ENCODE data around the gene B4GALNT4. TPM values are rescaled to one million over a fixed set of nuclear protein-coding genes. Genes with fewer than 3 reads are reported as not detected.
"Not testable (repeated sequence)": the region's sequence is repeated elsewhere in the genome, so short reads cannot be mapped to it uniquely, and the experiment has no call there.

B4GALNT4 gene
- total RNA-seq, 4 donors from 2014 or later, result 7.1 to 22.2 (median 14.1) TPM

DNA sequence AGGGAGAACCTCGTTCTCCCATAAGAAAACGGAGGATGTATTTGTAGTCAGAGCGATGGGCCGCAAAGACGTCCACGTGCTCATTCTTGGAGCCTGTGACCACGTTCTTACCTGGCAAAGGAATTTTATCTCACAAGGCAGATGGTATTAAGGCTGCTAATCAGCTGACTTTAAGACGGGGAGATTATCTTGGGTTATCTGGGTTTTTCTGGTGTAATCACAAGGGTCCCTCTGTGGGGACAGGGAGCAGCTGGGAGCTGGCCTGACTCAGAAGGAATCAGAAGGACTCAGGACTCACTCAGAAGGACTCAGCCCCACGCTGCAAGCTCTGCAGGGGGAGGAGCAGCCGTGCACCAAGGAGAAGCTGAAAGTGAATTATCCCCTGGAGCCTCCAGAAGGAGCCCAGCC lies 53.0 kb downstream of the B4GALNT4 start:
- Histone ChIP-seq H3K36me3 (no peaks in the 10 kb centered on the region), H3K4me3 (no peak overlapping the region), H3K9me3 (peaks cover 0 to 8% (median 0%) of the 10 kb centered on the region in 4 donors), H3K4me1 (no peaks in the 10 kb centered on the region), H3K27ac (no peak overlapping the region), H3K27me3 (peaks cover 0 to 75% of the 10 kb centered on the region in 2 donors)
- TF ChIP-seq, protein P1, sequence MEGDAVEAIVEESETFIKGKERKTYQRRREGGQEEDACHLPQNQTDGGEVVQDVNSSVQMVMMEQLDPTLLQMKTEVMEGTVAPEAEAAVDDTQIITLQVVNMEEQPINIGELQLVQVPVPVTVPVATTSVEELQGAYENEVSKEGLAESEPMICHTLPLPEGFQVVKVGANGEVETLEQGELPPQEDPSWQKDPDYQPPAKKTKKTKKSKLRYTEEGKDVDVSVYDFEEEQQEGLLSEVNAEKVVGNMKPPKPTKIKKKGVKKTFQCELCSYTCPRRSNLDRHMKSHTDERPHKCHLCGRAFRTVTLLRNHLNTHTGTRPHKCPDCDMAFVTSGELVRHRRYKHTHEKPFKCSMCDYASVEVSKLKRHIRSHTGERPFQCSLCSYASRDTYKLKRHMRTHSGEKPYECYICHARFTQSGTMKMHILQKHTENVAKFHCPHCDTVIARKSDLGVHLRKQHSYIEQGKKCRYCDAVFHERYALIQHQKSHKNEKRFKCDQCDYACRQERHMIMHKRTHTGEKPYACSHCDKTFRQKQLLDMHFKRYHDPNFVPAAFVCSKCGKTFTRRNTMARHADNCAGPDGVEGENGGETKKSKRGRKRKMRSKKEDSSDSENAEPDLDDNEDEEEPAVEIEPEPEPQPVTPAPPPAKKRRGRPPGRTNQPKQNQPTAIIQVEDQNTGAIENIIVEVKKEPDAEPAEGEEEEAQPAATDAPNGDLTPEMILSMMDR (IDR thresholded peaks at IDR 0.05), result no peak
- TF ChIP-seq EP300 (IDR thresholded peaks at IDR 0.05) (no peak), POLR2A (IDR thresholded peaks at IDR 0.05) (no peak)
- WGBS, 2 donors, result 72 to 75% methylated on average over 10 of the region's 10 CpGs
- DNase-seq (ENCODE audit: low spot score in 2 of 2), result no peak

DNA sequence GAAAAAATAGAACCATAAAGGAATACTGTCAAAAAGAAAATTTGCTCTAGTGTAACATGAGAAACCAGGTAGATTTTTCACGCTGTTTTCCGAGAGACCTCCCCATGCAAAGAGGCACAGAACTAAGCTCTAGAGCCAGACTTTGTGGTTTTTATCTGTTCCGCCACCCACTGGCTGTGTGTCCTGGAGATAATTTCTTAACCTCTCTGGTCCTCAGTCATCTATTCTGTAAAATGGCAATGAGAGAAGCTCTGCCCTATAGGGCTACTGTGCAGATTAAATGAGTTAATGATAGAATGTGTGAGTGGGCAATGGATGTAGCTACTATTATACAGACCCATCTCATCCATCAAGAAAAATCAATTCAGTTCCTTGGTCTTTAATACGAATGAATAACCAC lies 54.9 kb downstream of the B4GALNT4 start:
- WGBS, 2 donors, result 83 to 90% methylated on average over 4 of the region's 4 CpGs
- no peak for DNase-seq (ENCODE audit: low spot score in 2 of 2)
- peaks cover 0 to 60% of the 10 kb centered on the region in 2 donors for H3K27me3 ChIP-seq

DNA sequence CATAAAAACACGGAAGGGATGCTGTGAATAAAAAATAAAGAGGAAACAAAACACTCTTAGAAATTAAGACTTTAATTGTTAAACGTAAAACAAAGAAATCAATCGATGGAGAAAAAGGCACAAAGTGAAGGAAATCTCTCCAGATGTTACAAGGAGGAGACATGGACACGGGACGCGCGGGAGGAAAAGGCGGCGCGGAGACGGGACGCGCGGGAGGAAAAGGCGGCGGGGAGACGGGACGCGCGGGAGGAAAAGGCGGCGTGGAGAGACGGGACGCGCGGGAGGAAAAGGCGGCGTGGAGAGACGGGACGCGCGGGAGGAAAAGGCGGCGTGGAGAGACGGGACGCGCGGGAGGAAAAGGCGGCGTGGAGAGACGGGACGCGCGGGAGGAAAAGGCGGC lies 55.5 kb downstream of the B4GALNT4 start:
- H3K27me3 ChIP-seq, result peaks cover 0 to 55% of the 10 kb centered on the region in 2 donors
- not testable (repeated sequence) for DNase-seq (ENCODE audit: low spot score in 2 of 2); H3K4me3 ChIP-seq; H3K27ac ChIP-seq; H3K9me3 ChIP-seq; H3K36me3 ChIP-seq; H3K4me1 ChIP-seq
- WGBS, 2 donors, result 35 to 61% methylated on average over 33 to 39 of the region's 45 CpGs

More for the DNA sequence above, 54.9 kb downstream of the B4GALNT4 start:
- Histone ChIP-seq H3K27ac (no peak overlapping the region), H3K9me3 (peaks cover 0 to 8% (median 0%) of the 10 kb centered on the region in 4 donors), H3K4me3 (no peak overlapping the region), H3K4me1 (no peaks in the 10 kb centered on the region), H3K36me3 (no peaks in the 10 kb centered on the region)
- TF ChIP-seq, protein P1 (IDR thresholded peaks at IDR 0.05), result no peak
- no peak for TF ChIP-seq EP300 (IDR thresholded peaks at IDR 0.05)

DNA sequence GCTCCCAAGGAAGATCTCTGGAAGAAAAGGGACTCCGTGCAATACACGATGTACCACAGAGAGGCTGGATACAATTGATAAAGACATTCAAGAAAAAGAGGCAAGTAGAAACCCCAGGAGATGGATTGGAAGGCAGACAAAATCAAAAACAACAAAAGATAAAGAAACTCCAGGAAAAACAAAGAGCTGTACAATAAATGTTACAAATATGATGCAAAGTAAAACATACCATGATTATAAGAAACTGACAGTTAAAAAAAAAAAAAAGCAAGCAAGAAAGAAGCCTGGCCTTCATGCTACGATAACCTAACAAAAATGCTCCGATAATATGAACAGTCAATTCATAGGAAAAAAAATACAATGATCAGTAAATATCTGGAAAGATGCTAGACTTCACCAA lies 56.0 kb downstream of the B4GALNT4 start:
- TF ChIP-seq POLR2A (IDR thresholded peaks at IDR 0.05) (no peak), EP300 (IDR thresholded peaks at IDR 0.05) (no peak)
- TF ChIP-seq, protein P1 (IDR thresholded peaks at IDR 0.05), result no peak
- WGBS, 2 donors, result 66 to 68% methylated on average over 4 of the region's 4 CpGs
- Histone ChIP-seq H3K27me3 (peaks cover 0 to 49% of the 10 kb centered on the region in 2 donors), H3K4me1 (no peaks in the 10 kb centered on the region), H3K9me3 (peaks cover 0 to 8% (median 0%) of the 10 kb centered on the region in 4 donors), H3K36me3 (no peaks in the 10 kb centered on the region), H3K27ac (no peak overlapping the region), H3K4me3 (no peak overlapping the region)
- DNase-seq (ENCODE audit: low spot score in 2 of 2), result no peak

DNA sequence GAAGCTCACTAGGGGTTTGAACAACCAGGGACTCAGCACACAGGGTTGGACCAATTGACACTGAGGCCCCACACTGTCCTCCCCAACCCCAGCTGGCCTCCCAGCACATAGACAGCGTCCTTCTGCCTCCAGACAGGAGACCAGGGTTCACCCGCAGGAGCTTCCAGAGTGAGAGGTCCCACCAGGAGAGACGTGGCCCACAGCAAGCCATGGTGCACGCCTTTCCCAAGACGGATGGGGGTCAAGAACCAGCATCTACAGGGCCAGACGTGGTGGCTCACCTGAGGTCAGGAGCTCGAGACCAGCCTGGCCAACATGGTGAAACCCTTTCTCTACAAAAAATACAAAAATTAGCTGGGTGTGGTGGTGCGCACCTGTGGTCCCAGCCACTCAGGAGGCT lies 57.6 kb downstream of the B4GALNT4 start:
- no peak for DNase-seq (ENCODE audit: low spot score in 2 of 2)
- H3K27me3 ChIP-seq, result peaks cover 0 to 42% of the 10 kb centered on the region in 2 donors
- H3K4me1 ChIP-seq, result no peaks in the 10 kb centered on the region
- 86 to 87% methylated on average over 5 to 8 of the region's 8 CpGs for WGBS, 2 donors
- TF ChIP-seq, protein P1 (IDR thresholded peaks at IDR 0.05), result no peak
- TF ChIP-seq EP300 (IDR thresholded peaks at IDR 0.05), result no peak
- TF ChIP-seq POLR2A (IDR thresholded peaks at IDR 0.05), result no peak
- no peak overlapping the region for H3K4me3 ChIP-seq
- H3K27ac ChIP-seq, result no peak overlapping the region
- peaks cover 0 to 8% (median 0%) of the 10 kb centered on the region in 4 donors for H3K9me3 ChIP-seq
- H3K36me3 ChIP-seq, result no peaks in the 10 kb centered on the region

DNA sequence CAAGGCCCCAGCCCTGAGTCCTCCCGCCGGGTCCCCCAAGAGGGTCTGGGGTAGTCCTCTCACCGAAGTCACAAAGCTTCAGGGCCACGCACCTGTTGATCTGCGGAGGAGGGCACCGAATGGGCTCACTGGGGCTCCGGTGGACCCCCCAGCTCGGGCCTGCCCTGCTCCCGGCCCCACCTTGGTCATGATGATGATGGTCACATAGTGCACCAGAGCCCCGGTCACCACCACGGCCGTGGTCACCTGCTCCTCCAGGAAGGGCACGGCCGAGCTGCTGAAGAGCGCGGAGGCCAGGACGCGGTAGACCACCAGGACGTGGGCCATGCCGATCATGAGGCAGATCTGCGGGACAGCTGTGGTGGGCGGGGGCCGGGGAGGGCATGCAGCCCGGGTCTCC lies 59.0 kb downstream of the B4GALNT4 start:
- 88 to 90% methylated on average over 13 to 15 of the region's 24 CpGs for WGBS, 2 donors
- H3K27me3 ChIP-seq, result peaks cover 0 to 39% of the 10 kb centered on the region in 2 donors
- DNase-seq (ENCODE audit: low spot score in 2 of 2), result no peak

More for the DNA sequence above, 59.0 kb downstream of the B4GALNT4 start:
- Histone ChIP-seq H3K27ac (no peak overlapping the region), H3K36me3 (no peaks in the 10 kb centered on the region), H3K4me3 (no peak overlapping the region), H3K9me3 (peaks cover 0 to 8% (median 0%) of the 10 kb centered on the region in 4 donors), H3K4me1 (no peaks in the 10 kb centered on the region)
- TF ChIP-seq, protein P1 (IDR thresholded peaks at IDR 0.05), result no peak
- TF ChIP-seq EP300 (IDR thresholded peaks at IDR 0.05), result no peak
- no peak for TF ChIP-seq POLR2A (IDR thresholded peaks at IDR 0.05)

All from tibial nerve (tissue), 4 donors.